Measurements from ENCODE around the gene FOXP1.

Gene FOXP1

GRCh38 chr3:71520161-71521020 lies 63.1 kb downstream of the FOXP1 start:
- TF ChIP-seq, protein P1, sequence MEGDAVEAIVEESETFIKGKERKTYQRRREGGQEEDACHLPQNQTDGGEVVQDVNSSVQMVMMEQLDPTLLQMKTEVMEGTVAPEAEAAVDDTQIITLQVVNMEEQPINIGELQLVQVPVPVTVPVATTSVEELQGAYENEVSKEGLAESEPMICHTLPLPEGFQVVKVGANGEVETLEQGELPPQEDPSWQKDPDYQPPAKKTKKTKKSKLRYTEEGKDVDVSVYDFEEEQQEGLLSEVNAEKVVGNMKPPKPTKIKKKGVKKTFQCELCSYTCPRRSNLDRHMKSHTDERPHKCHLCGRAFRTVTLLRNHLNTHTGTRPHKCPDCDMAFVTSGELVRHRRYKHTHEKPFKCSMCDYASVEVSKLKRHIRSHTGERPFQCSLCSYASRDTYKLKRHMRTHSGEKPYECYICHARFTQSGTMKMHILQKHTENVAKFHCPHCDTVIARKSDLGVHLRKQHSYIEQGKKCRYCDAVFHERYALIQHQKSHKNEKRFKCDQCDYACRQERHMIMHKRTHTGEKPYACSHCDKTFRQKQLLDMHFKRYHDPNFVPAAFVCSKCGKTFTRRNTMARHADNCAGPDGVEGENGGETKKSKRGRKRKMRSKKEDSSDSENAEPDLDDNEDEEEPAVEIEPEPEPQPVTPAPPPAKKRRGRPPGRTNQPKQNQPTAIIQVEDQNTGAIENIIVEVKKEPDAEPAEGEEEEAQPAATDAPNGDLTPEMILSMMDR (IDR thresholded peaks at IDR 0.05; ENCODE audit: insufficient read depth, low read length, poor library complexity, severe bottlenecking), result no peak
- H3K27me3 ChIP-seq (replicated peaks; ENCODE audit: control insufficient read depth, insufficient read depth, low read length), result no peaks in the 10 kb centered on the region
- DNase-seq (ENCODE audit: extremely low read depth, insufficient read length), result no peak
- H3K4me3 ChIP-seq (replicated peaks; ENCODE audit: low read depth, low read length), result no peak overlapping the region
- H3K36me3 ChIP-seq (ENCODE audit: control insufficient read depth, insufficient read depth, low read length), result no peaks in the 10 kb centered on the region

DNA sequence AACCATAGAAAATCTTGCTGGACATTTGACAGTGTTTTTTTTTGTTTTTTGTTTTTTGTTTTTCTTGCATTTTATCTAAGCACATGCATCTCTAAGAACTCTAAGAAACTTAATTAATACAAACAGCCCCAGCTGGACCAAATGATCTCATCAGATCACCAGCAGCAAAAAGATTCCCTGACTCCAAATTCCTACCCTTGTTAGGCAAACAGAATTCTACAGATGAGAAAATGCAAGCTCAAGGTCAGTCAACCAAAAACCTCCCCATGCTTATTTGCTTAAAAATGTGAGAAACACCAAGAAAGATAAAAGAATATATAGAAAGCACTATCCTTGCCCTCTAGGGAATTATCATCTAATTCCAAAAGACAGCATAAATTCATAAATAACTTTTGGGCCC lies 65.4 kb downstream of the FOXP1 start:
- Histone ChIP-seq H3K4me3 (replicated peaks; ENCODE audit: low read depth, low read length) (no peak overlapping the region), H3K27me3 (replicated peaks; ENCODE audit: control insufficient read depth, insufficient read depth, low read length) (no peaks in the 10 kb centered on the region), H3K36me3 (ENCODE audit: control insufficient read depth, insufficient read depth, low read length) (no peaks in the 10 kb centered on the region)
- TF ChIP-seq, protein P1 (IDR thresholded peaks at IDR 0.05; ENCODE audit: insufficient read depth, low read length, poor library complexity, severe bottlenecking), result no peak
- no peak for DNase-seq (ENCODE audit: extremely low read depth, insufficient read length)

- no peak for DNase-seq (ENCODE audit: extremely low read depth, insufficient read length)
- TF ChIP-seq, protein P1 (IDR thresholded peaks at IDR 0.05; ENCODE audit: insufficient read depth, low read length, poor library complexity, severe bottlenecking), result no peak
- H3K36me3 ChIP-seq (ENCODE audit: control insufficient read depth, insufficient read depth, low read length), result no peaks in the 10 kb centered on the region
- no peaks in the 10 kb centered on the region for H3K27me3 ChIP-seq (replicated peaks; ENCODE audit: control insufficient read depth, insufficient read depth, low read length)
- H3K4me3 ChIP-seq (replicated peaks; ENCODE audit: low read depth, low read length), result no peak overlapping the region
Measured at GRCh38 chr3:71517271-71517791, 66.2 kb downstream of the FOXP1 start.

GRCh38 chr3:71515636-71516365 lies 67.7 kb downstream of the FOXP1 start:
- Histone ChIP-seq H3K27me3 (replicated peaks; ENCODE audit: control insufficient read depth, insufficient read depth, low read length) (no peaks in the 10 kb centered on the region), H3K4me3 (replicated peaks; ENCODE audit: low read depth, low read length) (no peak overlapping the region), H3K36me3 (ENCODE audit: control insufficient read depth, insufficient read depth, low read length) (no peaks in the 10 kb centered on the region)
- no peak for DNase-seq (ENCODE audit: extremely low read depth, insufficient read length)
- TF ChIP-seq, protein P1 (IDR thresholded peaks at IDR 0.05; ENCODE audit: insufficient read depth, low read length, poor library complexity, severe bottlenecking), result no peak

DNA sequence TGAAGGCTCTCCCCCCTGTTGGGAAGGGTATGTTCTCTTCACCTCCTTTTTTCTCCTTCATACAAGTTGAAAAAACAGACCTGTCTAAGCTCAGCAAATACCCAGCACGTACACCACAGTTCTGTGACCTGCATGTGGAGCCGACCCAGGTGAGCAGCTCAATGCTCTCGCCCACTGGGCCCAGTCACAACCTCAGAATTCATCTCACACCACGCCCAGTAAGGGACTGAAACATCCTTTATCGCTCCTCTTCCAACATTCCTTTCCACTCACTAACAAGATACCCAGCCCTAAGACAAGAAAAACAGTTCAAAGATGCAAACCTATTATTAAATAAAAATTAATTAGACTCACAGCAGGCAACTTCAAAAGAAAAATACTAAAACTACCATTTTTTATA lies 68.9 kb downstream of the FOXP1 start:
- no peak for DNase-seq (ENCODE audit: extremely low read depth, insufficient read length)
- H3K36me3 ChIP-seq (ENCODE audit: control insufficient read depth, insufficient read depth, low read length), result no peaks in the 10 kb centered on the region
- H3K4me3 ChIP-seq (replicated peaks; ENCODE audit: low read depth, low read length), result no peak overlapping the region
- TF ChIP-seq, protein P1 (IDR thresholded peaks at IDR 0.05; ENCODE audit: insufficient read depth, low read length, poor library complexity, severe bottlenecking), result no peak
- no peaks in the 10 kb centered on the region for H3K27me3 ChIP-seq (replicated peaks; ENCODE audit: control insufficient read depth, insufficient read depth, low read length)
